Measurements from ENCODE around the gene FAM163B. TPM values are rescaled to one million over a fixed set of nuclear protein-coding genes. Genes with fewer than 3 reads are reported as not detected.

FAM163B gene
- polyA plus RNA-seq, 10 donors: 0.25 to 0.31 TPM; not detected in 8

DNA sequence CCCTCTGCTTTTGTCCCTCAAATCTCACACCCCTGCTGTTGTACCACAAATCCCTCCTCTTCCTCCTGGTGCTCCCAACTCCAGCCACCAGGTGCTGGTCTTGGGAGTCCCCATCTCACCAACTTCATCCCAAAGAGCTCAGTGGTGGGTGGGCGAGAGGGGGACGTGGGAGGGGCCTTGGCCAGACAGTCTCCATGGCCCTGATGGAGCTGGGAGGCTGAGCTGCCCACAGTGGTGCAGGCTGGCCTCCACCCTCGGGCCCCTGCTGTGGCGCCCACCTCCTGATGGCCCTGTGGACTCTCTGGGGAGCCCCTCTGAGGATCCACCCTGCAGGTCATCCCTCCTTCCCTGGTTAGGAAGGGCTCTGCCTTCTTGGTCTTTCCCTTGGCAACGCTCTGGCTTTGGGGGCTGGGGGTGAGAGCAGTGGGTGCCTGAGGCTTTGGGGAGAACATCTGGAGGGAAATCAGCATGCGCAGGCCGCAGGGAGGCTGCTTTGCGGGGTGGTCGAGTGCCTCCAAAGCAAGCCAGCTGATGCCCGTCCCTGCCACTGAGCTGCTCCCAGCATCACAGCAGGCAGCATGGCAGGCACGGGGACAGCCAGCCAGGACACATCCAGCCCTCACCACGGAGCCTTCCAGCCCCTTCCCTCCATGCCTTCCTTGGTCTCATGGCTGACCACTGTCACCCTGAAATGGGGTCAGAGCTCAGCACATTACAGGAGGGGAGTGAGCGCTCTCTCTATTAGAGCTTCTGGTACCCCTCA is 7.6 kb upstream of the FAM163B start:
- DNase-seq: no peak

DNA sequence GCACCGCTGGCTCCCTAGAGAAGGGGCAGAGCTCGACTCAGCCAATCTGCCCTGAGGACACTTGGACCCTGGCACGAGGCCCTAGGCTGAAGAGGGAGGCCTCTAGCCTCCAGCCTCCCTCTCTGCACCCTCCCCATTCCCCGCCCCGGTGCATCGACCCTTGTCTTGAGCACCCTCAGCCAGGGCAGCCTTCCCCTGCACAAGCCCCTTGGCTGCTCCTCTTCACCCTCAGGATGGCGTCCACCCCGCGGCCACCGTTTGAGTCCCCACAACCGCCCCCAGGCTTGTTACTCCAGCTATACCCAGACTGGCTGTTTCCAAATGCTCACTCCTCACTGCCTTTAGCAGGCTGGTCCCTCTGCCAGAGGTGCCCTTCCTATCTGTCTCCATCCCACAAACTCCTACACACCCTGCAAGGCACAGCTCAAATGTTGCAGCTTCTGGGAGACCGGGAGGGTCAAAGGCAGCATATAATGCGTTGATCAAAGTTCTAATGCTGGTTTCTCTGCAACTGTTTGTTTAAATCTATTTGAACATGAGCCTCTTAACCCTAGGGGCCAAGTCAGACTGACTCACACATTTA is 6.5 kb upstream of the FAM163B start:
- DNase-seq: no peak

DNA sequence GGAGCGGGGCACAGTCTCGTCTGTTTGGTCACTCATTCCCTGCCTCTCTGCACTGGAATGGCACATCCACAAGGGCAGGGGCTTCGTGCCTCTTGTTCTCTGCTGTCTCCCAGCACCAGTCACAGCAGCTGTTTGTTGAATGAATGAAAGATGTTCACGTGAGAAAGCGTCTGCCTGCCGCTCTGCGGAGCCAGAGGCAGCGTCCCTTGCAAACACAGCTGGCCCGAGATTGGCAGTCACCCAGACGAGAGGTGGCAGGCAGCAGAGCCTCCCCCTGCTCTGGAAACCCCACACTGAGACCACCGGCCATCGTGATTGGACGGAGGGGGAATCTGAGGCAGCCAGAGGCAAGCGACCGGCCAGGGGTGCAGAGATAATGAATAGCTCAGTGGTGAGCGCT is 6.0 kb upstream of the FAM163B start:
- DNase-seq: no peak

DNA sequence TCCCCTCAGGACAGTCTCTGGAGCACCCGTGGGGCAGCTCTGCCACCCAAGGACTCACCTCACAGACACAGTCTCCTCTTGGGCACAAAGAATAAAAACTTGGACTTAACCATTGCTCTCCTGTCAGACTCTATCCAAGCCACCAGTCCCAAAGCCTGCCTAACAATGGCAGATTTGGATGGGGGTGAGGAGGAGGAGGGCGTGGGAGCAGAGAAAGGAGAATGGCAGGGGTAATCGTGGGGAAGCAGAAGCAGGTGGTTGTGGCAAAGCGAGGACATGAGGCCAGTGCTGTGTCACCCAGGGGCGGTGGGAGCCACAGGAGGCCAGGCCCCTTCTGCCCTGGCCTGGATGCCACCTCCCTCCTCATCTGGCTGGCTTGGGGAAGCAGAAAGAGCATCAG is 5.5 kb upstream of the FAM163B start:
- no peak for DNase-seq

DNA sequence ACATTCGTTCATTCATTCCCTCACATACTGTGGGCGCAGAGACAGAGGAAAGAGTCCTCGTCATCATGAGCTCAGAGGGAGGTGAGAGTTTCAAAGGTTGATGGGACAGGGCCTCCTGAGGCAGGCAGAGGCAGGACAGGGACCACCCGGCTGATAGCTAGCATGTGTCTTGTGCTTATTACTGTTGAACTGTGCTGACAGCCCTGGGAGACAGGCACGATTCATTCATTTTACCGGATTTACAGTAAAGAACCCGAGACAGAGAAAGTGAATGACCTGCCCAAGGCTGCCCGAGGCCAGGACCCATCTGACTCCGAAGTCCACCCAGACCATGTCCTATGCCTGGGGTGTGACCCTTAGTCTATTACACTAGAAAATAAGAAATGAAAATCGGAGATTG is 4.9 kb upstream of the FAM163B start:
- no peak for DNase-seq

DNA sequence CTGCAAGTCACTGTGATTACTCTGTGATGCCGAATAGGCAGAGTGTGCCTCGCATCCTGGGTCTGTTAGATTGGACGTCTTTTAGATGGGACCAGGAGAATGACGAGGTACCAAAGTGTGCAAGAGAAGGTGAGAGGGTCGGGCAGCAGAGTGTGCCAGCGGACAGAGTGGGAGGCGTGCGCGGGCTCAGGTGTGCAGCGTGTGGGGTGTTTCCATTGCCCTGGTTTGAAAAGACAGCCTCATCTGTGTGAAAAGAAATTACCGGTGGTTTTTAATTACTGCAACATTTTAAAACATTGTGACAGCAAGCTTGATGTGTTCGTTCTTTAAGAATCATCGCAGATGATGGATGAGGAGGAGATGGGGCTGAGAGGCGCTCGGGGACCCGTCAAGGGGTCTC is 4.2 kb upstream of the FAM163B start:
- DNase-seq: no peak

DNA sequence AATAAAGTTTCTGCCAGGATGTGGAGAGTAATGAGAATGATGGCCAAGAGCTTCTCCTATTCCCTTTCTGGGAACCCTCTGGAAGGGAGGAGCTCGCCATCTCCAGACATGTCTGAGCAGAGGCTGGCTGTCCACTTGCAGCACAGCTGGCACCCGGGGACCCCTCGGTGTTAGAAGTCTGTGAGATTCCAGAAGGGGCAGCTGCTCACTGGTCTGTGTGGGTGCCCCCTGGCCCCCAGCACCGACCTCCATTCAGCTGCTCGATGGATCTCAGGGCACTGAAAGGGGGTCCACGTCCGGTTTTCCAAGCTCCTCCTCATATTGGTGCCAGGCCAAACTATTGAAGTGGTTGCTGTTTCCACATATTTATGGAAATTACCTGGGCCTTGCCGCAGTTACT is 3.6 kb upstream of the FAM163B start:
- DNase-seq: no peak

- no peak for DNase-seq
Measured at GRCh38 chr9:133612051-133612450, 2.9 kb upstream of the FAM163B start.

GRCh38 chr9:133610845-133611244 is 1.7 kb upstream of the FAM163B start:
- no peak for DNase-seq

- no peak for DNase-seq
Measured at GRCh38 chr9:133608889-133609288, 300 bp downstream of the FAM163B start.

GRCh38 chr9:133608382-133608781 is 807 bp downstream of the FAM163B start:
- DNase-seq: no peak

- DNase-seq: no peak
Measured at GRCh38 chr9:133607976-133608375, 1.2 kb downstream of the FAM163B start.

GRCh38 chr9:133607381-133607780 is 1.8 kb downstream of the FAM163B start:
- no peak for DNase-seq

GRCh38 chr9:133606708-133607025 is 2.5 kb downstream of the FAM163B start:
- DNase-seq: no peak

- peak in 1 of 3 donors; percentile 40 for DNase-seq
Measured at GRCh38 chr9:133605856-133606707, 3.1 kb downstream of the FAM163B start.

DNA sequence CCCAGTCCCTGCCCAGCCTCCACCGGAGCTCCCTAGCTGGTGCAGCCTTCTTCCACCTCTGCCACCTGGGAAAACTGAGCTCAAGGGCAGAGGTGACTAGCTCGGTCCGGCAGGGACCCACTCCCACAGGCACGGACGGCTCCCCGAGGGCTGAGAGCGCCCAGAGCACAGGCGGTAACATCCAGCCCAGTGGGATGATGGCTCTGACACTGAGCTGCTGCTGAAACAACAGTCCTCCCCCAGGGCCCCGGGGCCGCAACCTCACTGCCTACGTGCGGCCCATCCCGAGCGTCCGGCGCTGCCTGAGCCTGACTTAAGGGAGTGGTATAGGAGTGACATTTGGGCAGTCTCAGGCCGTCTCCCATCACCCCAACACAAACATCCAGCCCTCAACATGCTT is 3.7 kb downstream of the FAM163B start:
- no peak for DNase-seq

- DNase-seq: no peak
Measured at GRCh38 chr9:133604856-133605255, 4.3 kb downstream of the FAM163B start.

DNA sequence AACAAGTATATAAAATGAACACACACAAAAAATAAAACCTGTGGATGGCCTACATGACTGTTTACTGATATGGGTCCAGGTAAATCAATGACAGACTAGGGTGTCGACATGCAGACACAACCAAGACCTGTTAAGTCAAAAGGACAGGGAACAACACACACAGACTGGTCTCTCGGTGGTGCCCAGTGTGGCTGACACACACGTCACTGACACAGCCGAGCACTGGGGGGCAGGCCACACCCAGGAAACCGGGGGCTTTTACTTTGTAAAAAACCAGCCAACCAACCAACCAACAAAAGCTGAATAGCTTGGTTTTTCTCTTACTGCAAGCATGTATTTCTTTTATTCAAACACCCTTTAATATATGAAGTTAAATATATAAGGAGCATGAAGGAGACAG is 5.0 kb downstream of the FAM163B start:
- no peak for DNase-seq

- no peak for DNase-seq
Measured at GRCh38 chr9:133603135-133603927, 5.9 kb downstream of the FAM163B start.

GRCh38 chr9:133602277-133602676 is 6.9 kb downstream of the FAM163B start:
- DNase-seq: no peak

DNA sequence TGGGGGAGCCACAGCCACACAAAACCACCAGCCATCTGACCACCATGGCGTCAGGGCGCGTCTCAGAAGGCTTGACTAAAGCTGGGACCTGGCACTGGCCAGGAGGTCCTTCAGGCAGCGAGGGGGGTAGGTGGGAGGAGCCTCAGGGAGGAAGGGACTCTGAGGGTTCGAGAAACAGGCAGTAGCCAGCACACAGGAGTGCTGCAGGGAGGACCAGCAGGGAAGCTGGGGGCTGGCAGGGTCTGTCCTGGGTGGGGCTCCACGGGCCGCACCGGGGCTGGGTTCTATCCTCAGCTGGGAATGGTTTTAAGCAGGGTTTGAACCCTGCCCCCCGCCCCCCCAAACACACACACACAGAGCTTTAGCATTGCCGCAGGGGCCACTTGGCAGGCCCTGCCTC is 7.4 kb downstream of the FAM163B start:
- no peak for DNase-seq

DNA sequence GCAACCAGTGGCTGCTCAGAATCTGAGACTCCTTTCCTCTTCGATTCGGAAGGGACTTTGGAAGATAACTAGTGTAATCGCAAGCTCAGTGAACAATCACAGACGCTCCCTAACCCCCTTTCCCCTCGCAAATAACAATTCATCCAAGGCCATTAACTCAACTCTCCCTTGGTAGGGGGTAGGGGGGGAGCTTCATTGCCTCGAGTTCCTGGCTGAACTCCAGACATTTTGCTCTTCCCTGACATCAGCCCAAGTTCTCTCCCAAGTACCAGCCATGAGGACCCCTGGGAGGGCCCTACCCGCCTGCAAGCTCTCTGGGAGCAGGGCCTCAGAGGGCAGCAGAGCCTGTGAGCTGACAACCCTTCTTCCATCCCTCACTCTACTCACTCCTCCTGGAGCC is 8.4 kb downstream of the FAM163B start:
- DNase-seq: no peak

Data from muscle of back (tissue), 11 donors.